ENCODE measurements around the gene RNF169. TPM values are rescaled to one million over a fixed set of nuclear protein-coding genes. Genes with fewer than 3 reads are reported as not detected.

Gene RNF169
- total and polyA plus RNA-seq, 2 of the 8 experiments (the other 6 are each of a cell fraction or from before 2014, with no cell fraction given) = 3.6 to 12.5 TPM

GRCh38 chr11:74820763-74821162 lies 72.1 kb downstream of the RNF169 start:
- DNase-seq (ENCODE audit: low read depth in 1 of 2, low spot score in 2 of 2) (no peak), FAIRE-seq (no peak)
- H3K27me3 ChIP-seq (replicated peaks in 1 of 4; ENCODE audit: control insufficient read depth in 3 of 4, extremely low read depth in 1 of 4, insufficient read depth in 3 of 4, low read length in 3 of 4) = no peaks in the 10 kb centered on the region
- H3K56ac ChIP-seq (replicated peaks; ENCODE audit: insufficient read length, low read depth, low read length) = no peak overlapping the region
- H3K14ac ChIP-seq (ENCODE audit: insufficient read length) = no peak overlapping the region
- H4K8ac ChIP-seq (ENCODE audit: extremely low read depth, insufficient read depth, low read length) = no peak overlapping the region
- H3K79me2 ChIP-seq (ENCODE audit: control insufficient read depth in 1 of 2, insufficient read depth in 2 of 2, low read length in 2 of 2) = no peaks in the 10 kb centered on the region
- no peaks in the 10 kb centered on the region; the same call in 1 of the 2 replicates for H3K79me1 ChIP-seq (ENCODE audit: low read depth, low read length)
- H3K9ac ChIP-seq (replicated peaks in 1 of 4; ENCODE audit: extremely low read depth in 1 of 4, low read depth in 3 of 4, low read length in 3 of 4) = no peak overlapping the region
- H2BK5ac ChIP-seq (ENCODE audit: low read depth, low read length) = no peak overlapping the region
- no peak overlapping the region for H3K27ac ChIP-seq (ENCODE audit: low read depth, low read length)
- H2BK20ac ChIP-seq (ENCODE audit: low read length) = no peak overlapping the region
- H3K4me2 ChIP-seq (ENCODE audit: insufficient read depth in 1 of 2, low read depth in 2 of 2, low read length in 2 of 2) = no peak overlapping the region
- H2BK12ac ChIP-seq (ENCODE audit: low read depth, low read length) = no peak overlapping the region
- no peak overlapping the region for H3K18ac ChIP-seq (ENCODE audit: extremely low read depth, low read length)
- H3K36me3 ChIP-seq (ENCODE audit: control insufficient read depth in 2 of 4, insufficient read depth in 4 of 4, low read length in 3 of 4) = peaks cover 0 to 12% (median 1%) of the 10 kb centered on the region in 4 experiments; a peak in 4 of 8 replicates
- no peak overlapping the region for H3K4ac ChIP-seq (replicated peaks; ENCODE audit: insufficient read length, low read depth, low read length)
- H4K91ac ChIP-seq (replicated peaks; ENCODE audit: insufficient read length, low read length) = no peak overlapping the region
- H3K4me1 ChIP-seq (replicated peaks in 1 of 4; ENCODE audit: control insufficient read depth in 3 of 4, insufficient read depth in 4 of 4, low read length in 3 of 4) = no peaks in the 10 kb centered on the region
- TF ChIP-seq ATF2 (IDR thresholded peaks at IDR 0.05; ENCODE audit: low read length) = no peak
- TF ChIP-seq YY1 (IDR thresholded peaks at IDR 0.05; ENCODE audit: low read depth, low read length) = no peak
- TF ChIP-seq CHD2 (IDR thresholded peaks at IDR 0.05; ENCODE audit: low read length) = no peak
- TF ChIP-seq SIX5 (IDR thresholded peaks at IDR 0.05; ENCODE audit: low read depth, low read length) = no peak
- no peak for TF ChIP-seq GABPA (IDR thresholded peaks at IDR 0.05; ENCODE audit: borderline replicate concordance, insufficient read depth, low read length)
- TF ChIP-seq BCL11A (IDR thresholded peaks at IDR 0.05; ENCODE audit: low read depth in 2 of 2, low read length in 2 of 2) = no peak
- no peak for TF ChIP-seq JUN (IDR thresholded peaks at IDR 0.05; ENCODE audit: low read depth, low read length)
- no peak overlapping the region for H2BK120ac ChIP-seq (replicated peaks; ENCODE audit: low read depth, low read length)
- H2BK15ac ChIP-seq (ENCODE audit: low read length) = no peak overlapping the region
- CTCF ChIA-PET (ENCODE audit: partially characterized antibody) = interaction anchor here (1.7 kb wide), 1 partner anchor 19 kb away, joined by 3 read pairs; no protein-coding TSS in a partner anchor
- no peak overlapping the region for H2AK5ac ChIP-seq (ENCODE audit: low read depth, low read length)
- POLR2A ChIA-PET (ENCODE audit: partially characterized antibody) = no interaction called here
- no peak overlapping the region for H3K23ac ChIP-seq (ENCODE audit: insufficient read length)
- H3K4me3 ChIP-seq (ENCODE audit: extremely low read depth in 1 of 4, insufficient read depth in 2 of 4, low read depth in 3 of 4, low read length in 4 of 4) = no peak overlapping the region
- H3K23me2 ChIP-seq (ENCODE audit: low read depth, low read length) = no peaks in the 10 kb centered on the region
- H2AFZ ChIP-seq (ENCODE audit: low read length) = no peak overlapping the region
- H4K20me1 ChIP-seq (replicated peaks in 1 of 2; ENCODE audit: control insufficient read depth in 1 of 2, insufficient read depth in 2 of 2, low read length in 2 of 2) = peaks cover 1 to 2% of the 10 kb centered on the region in 2 experiments
- peaks cover 15 to 17% of the 10 kb centered on the region in 2 experiments; a peak in 3 of 4 replicates for H3K9me3 ChIP-seq (ENCODE audit: insufficient read depth in 2 of 2, low read depth in 1 of 2, low read length in 1 of 2)
- WGBS, 2 experiments (ENCODE audit: extremely low coverage in 1 of 2, insufficient coverage in 1 of 2, insufficient read length in 1 of 2, insufficient replicate concordance in 2 of 2, low coverage in 1 of 2, low lambda C conversion rate in 2 of 2, missing lambda C conversion rate in 1 of 2) = 89% methylated on average over 1 of the region's 1 CpG; no CpG with 5 or more reads in 1 of the 2 experiments
- H4K5ac ChIP-seq (ENCODE audit: insufficient read length, low read depth, low read length) = no peak overlapping the region

Data from H1 (cell line).